Gastrocnemius medialis (tissue), 4 donors: ENCODE measurements around the gene NDUFS8. TPM values are rescaled to one million over a fixed set of nuclear protein-coding genes. Genes with fewer than 3 reads are reported as not detected.

Experiments
- ATAC-seq, 2 donors: fragments of 150-250 bp; one replicate each; pipeline ENCODE4 v1.9.1; 2016
- DNase-seq, 2 donors: peaks; one replicate each; pipeline ENCODE4 v3.0.0-alpha.2; 2019
- H3K27ac ChIP-seq, 4 donors: fragments of 200-600 bp; sonication (generic); 1 replicate in 1 of 4; 2 replicates in 3 of 4; pipeline ENCODE4 v1.5.1; 2016 to 2018; ENCODE audit warnings: mild to moderate bottlenecking in 2 of 4, moderate library complexity in 1 of 4
- H3K27me3 ChIP-seq, 3 donors: fragments of 200-600 bp; sonication (generic) in 2 of 3; 1 replicate in 1 of 3; 2 replicates in 2 of 3; pipeline versions ENCODE4 v1.5.1 to v1.6.0; 2016 to 2019; ENCODE audit warnings: mild to moderate bottlenecking in 1 of 3, moderate library complexity in 1 of 3
- H3K36me3 ChIP-seq, 2 donors: fragments of 200-600 bp; sonication (generic) in 1 of 2; one replicate each; pipeline ENCODE4 v1.5.1; 2017 to 2018
- H3K4me1 ChIP-seq, 2 donors: fragments of 200-600 bp; sonication (generic) in 1 of 2; one replicate each; pipeline ENCODE4 v1.5.1; 2016 to 2017; ENCODE audit warnings: mild to moderate bottlenecking in 2 of 2
- H3K4me3 ChIP-seq, 4 donors: fragments of 200-600 bp; sonication (generic) in 3 of 4; 1 replicate in 1 of 4; 2 replicates in 3 of 4; pipeline ENCODE4 v1.5.1; 2016 to 2019; ENCODE audit warnings: mild to moderate bottlenecking in 2 of 4
- H3K9me3 ChIP-seq, 3 donors: fragments of 200-600 bp; sonication (generic) in 2 of 3; 1 replicate in 1 of 3; 2 replicates in 2 of 3; pipeline ENCODE4 v1.5.1; 2016 to 2019
- CTCF ChIP-seq, 5 experiments: fragments of 450-650 bp in 3 of 5; fragments of 200-600 bp in 2 of 5; sonication (generic) in 2 of 5; IDR thresholded peaks in 4 of 5; conservative IDR thresholded peaks in 1 of 5; 1 replicate in 4 of 5; 2 replicates in 1 of 5; pipeline ENCODE4 v1.5.1; 2016 to 2019; ENCODE audit warnings: antibody characterized with exemption in 5 of 5, mild to moderate bottlenecking in 3 of 5, moderate library complexity in 3 of 5
- POLR2A ChIP-seq, 2 donors: fragments of 450-650 bp; IDR thresholded peaks; one replicate each; pipeline ENCODE4 v1.6.1; 2017; ENCODE audit warnings: antibody characterized with exemption in 2 of 2, mild to moderate bottlenecking in 2 of 2, moderate library complexity in 2 of 2
- in situ Hi-C, 4 donors: fragments of 200-750 bp; cut with MboI; loops; one replicate each; pipeline versions ENCODE4 v1.15.0 to v1.8.0; 2017; ENCODE audit warnings: low sequenced_read_pairs in 4 of 4
- intact Hi-C: fragments of 100-400 bp; cut with DNase I; formaldehyde crosslinking; loops from one replicate; pipeline ENCODE4 v1.15.1; 2023; ENCODE audit warnings: low total_unique reads
- microRNA-seq, 2 donors: library from miRNA; unstranded; fragments of <30 nt; microRNA quantifications; one replicate each; pipeline ENCODE4, GENCODE V29; 2016; ENCODE audit warnings: borderline replicate concordance in 2 of 2
- total RNA-seq, 4 donors: library from RNA; depleted of rRNA; stranded (reverse); fragments of >200 nt; gene quantifications; one replicate each; pipeline versions ENCODE4 v1.1.0 to v1.2.3, GENCODE V29; 2016

The NDUFS8 gene
- total RNA-seq, 4 donors from 2014 or later = 242 to 432 (median 307) TPM

- Histone ChIP-seq H3K4me1 (peaks cover 6 to 24% of the 10 kb centered on the region in 2 donors), H3K36me3 (no peaks in the 10 kb centered on the region), H3K27ac (peak overlapping the region in 1 of 4 donors; percentile 77), H3K9me3 (no peaks in the 10 kb centered on the region), H3K4me3 (no peak overlapping the region), H3K27me3 (no peaks in the 10 kb centered on the region)
- in situ Hi-C loops (no loop called here), intact Hi-C loops (no loop called here)
- no peak for DNase-seq
- no peak for ATAC-seq
- no peak for TF ChIP-seq CTCF (IDR thresholded peaks at IDR 0.05 in 4 of 5, conservative IDR thresholded peaks at IDR 0.05 in 1 of 5)
Measured at GRCh38 chr11:68082481-68082880, 52.0 kb downstream of the NDUFS8 start.

GRCh38 chr11:68083517-68083916 is 53.0 kb downstream of the NDUFS8 start:
- no peak for DNase-seq
- H3K27me3 ChIP-seq = no peaks in the 10 kb centered on the region
- no peaks in the 10 kb centered on the region for H3K9me3 ChIP-seq
- peaks cover 6 to 24% of the 10 kb centered on the region in 2 donors for H3K4me1 ChIP-seq
- H3K36me3 ChIP-seq = no peaks in the 10 kb centered on the region
- no peak for ATAC-seq
- H3K27ac ChIP-seq = peak overlapping the region in 1 of 4 donors; percentile 22
- intact Hi-C loops (no loop called here), in situ Hi-C loops (no loop called here)
- TF ChIP-seq CTCF (IDR thresholded peaks at IDR 0.05 in 4 of 5, conservative IDR thresholded peaks at IDR 0.05 in 1 of 5) (no peak), POLR2A (IDR thresholded peaks at IDR 0.05) (no peak)
- no peak overlapping the region for H3K4me3 ChIP-seq

Small RNAs within 50 kb of the gene (microRNA-seq; reads per million reads assigned to microRNA genes)
- gene MIR4691 (0 to 1.2 reads per million in 2 donors), gene MIR6753 (0 reads per million in 2 donors), gene MIR7113 (3.4 to 5.9 reads per million in 2 donors)

Other genes with a start within 250 kb of the NDUFS8 start
- gene UNC93B1, start 26.6 kb upstream of the NDUFS8 start, total RNA-seq = 1 to 10 TPM; 5.4 to 8.8 (median 6.4) TPM
- 1 to 10 TPM; 2.2 to 5.1 (median 3.6) TPM for gene ALDH3B1, start 20.4 kb upstream of the NDUFS8 start, total RNA-seq
- 10 to 100 TPM; 13.4 to 24.5 (median 14.1) TPM for gene TCIRG1, start 8.3 kb downstream of the NDUFS8 start, total RNA-seq
- 10 to 100 TPM in 3 of 4 donors, 1 to 10 TPM in 1; 7.3 to 20.9 (median 12.3) TPM for gene CHKA, start 90.7 kb downstream of the NDUFS8 start, total RNA-seq
- 10 to 100 TPM; 17.3 to 21.0 (median 19.2) TPM for gene KMT5B, start 182.6 kb downstream of the NDUFS8 start, total RNA-seq
- gene C11orf24, start 241.3 kb downstream of the NDUFS8 start, total RNA-seq = 10 to 100 TPM in 2 of 4 donors, 1 to 10 TPM in 2; 8.1 to 19.3 (median 10.6) TPM